NCI-H748 (cell line): Measurements from ENCODE around the gene BLID.

Source experiments
- DNase-seq: peaks from one replicate; lab custom pipeline; 2025; ENCODE audit not compliant: unreplicated experiment; lab: John Stamatoyannopoulos, UW

Gene BLID

DNA sequence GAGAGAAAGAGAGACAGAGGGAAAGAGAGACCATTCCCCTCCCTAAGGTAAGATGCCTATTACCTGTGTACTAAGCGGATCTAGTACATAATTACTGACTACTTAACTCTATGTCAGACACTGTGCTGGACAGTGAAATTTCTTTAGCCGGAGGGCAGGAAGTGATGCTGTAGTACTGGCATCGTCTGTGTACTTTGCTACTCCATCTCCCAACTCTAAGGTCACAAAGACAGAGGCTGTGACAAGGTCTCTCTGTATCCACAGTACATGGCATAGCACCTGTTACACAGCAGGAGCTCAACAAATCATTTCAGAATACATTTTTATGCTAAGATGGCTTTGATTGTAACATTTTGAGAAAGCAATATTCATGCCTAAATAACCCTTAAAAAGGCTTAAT, 9.0 kb downstream of the BLID start:
- DNase-seq, result no peak

DNA sequence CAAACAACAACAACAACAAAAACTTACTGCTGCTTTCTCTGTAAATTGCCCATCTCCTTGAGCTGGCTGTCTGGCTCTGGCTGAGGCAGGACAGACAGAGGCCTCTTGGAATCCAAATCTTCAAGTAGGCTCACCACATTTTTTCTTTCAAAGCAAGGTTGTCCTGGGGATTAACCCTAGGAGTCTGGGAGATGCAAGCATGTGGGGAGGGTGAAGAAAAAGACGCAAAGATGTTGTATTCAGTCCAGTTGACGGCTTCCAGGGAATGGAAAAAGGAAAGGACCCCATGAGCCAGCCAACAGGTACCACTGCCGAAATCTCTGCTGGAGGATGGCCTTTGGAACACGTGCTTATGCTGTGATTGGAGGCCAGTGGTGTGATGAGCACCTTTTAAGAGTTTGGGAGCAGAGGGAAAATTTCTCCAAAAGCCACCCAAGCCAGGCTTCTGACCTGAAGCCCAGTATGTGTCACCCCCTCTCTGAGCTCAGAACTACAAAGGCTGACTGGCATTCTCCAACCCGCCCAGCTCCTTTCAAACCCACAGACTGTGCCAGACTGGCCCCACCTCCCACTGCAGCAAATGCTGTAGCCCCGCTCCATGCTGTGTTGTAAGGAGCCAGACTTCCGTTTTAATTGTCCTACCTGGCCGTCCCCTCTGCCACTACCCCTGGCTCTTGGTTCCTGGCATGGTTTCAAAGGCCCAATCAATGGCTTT, 10.8 kb downstream of the BLID start:
- DNase-seq, result no peak

DNA sequence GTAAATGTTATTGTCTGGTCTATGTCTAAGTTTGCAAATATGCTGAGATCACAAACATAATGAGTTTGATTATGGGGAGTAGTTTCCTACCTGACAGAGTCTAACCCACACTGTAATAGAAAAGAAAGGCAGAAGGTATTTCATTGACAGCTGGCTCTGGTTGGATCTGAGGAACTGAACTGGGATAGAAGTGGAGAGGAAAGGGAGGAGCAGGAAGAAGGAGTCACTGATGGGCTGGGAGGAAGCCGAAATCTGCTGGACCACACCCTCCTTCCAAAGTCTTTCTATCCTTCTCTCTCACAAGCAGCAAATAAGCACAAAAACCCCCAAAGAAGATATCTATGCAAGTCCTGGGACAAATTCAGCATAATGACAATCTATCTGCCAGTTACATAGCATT, 11.7 kb downstream of the BLID start:
- DNase-seq, result no peak

DNA sequence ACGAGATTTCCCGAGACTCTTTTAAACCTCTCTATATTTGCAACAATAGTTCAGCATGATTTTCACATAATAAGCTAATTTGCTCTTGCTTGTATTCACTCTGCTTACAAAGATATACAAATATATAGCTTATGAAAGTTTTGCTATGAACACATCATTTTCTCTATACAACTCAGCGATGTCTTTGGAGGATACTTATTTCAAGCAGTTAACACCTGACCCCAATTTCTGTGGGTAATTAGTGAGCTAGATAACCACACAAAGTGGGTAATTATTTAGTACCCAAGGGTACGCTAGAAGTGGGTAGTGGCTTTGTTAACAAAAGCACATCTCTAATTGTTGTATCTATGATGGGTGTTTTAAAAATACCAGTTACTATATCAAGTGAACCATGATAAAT, 12.3 kb downstream of the BLID start:
- no peak for DNase-seq

DNA sequence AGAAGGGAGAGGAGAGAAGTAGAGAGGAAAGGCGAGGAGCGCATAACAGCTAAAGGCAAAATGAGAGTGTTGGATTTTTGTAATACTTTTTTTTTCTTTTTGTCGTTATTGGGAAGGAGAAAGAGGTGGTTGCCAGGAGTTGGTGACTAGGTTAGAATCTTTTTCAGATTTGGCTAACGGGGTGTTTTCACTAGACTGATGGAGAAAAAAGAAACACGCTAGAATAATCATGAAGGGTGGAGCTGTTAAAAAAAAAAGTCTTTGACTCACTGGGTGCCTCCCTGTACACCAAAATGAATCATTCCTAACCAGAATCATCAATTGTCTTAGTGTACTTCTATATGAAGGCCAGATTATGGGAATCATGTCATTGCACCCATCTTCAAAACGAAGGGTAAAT, 12.7 kb downstream of the BLID start:
- no peak for DNase-seq

DNA sequence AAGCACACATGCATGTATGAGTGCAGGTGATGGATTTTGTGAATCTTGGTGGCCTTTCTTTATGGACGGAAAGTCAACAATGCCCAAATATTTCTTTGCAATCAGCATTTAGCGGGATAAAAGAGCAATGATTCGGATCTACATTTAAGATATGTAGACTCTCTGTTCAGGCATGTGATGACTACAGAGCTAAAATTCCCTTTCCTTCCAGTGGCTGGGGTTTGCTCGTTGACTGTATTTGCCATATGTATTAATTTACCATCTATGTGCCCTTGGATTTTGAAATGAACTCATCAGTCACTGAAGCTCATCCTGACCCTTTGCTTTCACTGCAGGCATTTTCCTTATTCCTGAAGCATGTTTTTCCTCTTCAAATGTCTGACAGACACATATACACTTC, 13.6 kb downstream of the BLID start:
- no peak for DNase-seq

DNA sequence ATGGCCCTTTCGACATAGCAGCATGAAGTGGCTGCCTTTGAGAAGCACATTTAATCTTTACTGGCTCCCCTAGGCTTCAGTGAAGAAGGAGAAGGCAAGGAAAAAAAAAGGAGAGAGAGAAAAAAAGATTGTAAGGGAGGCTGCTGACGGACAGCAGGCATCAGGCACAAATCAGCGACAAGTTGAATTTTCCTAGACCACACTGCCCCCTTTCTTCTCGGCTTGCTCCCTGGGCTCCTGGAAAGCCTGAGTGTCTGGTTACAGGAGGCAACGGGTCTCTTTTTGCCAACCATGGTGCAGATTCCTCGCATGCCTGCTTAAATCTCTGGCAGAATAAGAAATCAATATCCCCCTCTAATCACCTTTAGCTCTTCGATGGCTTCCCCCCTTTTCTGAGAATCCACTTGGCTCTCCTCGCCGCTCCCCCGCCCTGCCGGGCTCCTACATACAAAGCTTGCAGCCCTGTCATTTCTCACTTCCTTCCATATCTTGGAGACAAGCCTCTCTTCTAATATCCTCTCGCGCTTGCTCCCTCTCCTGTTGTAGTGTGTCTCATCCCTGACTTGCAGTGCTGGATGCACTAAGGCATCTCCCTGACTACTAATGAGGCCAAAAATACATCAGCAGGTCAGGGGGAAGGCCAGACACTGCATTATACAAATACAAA, 14.3 kb downstream of the BLID start:
- DNase-seq, result peak; percentile 15

DNA sequence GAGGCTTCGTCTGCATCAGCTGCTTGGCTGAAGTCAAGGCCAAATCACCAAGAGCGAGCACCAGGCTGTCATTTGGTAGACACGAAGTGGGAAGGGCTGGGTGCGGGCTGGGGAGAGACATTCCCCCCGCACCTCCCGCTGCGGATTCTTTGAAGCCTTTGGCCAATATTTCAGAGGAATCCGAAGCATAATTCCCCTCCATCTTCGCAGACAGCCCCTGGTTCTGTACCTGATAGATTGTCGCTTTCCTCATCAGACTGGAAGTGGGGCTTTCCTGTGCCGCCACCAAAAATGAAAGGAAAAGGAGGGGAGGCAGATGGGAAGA, 15.3 kb downstream of the BLID start:
- DNase-seq, result no peak

DNA sequence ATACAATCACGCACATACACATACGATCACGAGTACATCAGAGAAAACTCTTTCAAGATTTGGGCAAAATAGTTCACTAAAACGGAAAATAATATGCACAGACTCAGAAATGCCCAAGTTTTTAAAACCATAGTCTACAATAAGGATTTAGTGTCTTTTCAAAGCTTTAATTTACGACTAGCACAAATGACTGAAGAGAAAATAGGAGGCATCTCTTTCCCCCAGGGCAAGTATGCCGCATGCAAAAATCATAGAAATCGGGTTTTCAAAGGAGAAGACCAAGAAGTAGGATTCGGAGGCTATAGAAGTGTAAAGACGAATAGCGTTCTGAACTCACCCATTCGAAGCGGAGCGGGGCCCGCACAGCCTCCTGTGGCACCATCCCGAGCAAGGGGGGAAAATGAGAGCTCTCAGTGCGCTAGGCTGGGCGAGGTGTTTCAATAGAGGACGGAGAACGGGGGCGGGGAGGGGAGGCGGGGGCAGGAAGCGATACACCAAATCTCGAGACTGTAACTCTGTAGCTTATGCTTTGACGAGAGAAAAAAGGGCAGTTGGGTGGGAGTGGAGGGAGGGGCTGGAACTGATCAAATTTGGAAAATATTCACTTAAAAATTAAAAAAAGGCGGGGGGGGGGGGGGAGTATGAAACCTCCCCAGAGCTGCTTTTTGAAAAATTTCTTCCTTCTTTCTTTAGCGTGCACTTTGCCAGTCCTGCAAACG, 15.8 kb downstream of the BLID start:
- DNase-seq, result no peak

DNA sequence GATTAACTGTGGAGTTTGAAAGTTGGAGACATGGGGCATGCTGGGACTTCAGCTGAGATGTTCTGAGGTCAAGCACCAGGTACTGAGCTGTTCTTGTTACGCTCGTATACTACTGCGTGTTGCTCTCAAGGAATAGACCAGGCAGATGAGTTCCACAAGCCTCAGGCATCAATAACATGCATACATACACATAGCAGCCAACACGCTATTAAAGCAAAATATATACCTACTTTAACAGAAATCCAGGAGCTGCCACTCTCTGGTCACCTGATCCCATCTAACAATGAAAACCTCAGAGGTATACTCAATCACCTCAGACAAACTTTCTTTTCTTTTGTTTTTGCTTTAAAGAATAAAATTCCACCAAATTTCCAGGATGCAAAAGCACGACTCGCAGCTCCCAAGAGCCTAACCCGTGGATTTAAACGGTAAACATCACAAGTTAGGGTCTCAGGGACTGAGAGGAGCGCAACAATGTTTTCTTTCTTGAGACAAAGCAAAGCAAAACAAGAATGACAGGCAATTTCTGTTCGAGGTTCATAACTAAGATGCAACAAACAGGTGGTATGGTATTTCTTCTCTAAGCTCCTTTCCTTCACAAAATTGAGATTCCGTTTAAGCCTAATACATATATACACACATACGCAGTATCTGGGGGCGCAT, 16.5 kb downstream of the BLID start:
- no peak for DNase-seq

DNA sequence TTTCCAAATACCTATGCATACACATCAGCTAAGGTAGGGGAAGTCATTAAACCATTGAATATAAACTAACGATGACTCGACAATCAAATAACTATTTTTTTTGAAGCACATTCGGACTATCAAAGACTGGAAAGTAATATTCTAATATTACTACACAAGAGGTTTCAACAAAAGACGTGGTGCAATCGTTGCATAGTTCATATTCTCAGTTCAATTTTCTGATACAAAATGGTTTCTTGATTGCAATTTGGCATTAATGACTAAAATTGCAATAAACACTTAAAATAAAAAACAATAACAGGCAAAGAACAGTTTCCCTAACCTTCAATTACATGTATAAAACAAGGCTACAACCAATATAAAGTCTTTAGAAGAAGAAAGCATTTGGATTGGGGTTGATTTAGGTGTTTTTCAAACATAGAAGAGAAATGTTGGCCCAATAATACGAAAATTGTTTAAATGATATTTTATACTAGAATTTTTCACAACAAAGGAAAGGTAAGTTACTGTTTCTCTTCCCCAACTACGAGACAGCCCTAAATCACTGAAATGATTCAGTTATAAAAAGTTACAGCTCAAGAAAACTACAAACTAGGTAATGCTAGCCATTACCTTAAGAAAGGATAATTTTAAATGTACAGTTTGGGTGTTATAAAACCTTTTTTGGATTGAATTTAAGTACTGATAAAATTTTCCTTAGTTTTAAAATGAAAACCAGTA, 17.6 kb downstream of the BLID start:
- no peak for DNase-seq

DNA sequence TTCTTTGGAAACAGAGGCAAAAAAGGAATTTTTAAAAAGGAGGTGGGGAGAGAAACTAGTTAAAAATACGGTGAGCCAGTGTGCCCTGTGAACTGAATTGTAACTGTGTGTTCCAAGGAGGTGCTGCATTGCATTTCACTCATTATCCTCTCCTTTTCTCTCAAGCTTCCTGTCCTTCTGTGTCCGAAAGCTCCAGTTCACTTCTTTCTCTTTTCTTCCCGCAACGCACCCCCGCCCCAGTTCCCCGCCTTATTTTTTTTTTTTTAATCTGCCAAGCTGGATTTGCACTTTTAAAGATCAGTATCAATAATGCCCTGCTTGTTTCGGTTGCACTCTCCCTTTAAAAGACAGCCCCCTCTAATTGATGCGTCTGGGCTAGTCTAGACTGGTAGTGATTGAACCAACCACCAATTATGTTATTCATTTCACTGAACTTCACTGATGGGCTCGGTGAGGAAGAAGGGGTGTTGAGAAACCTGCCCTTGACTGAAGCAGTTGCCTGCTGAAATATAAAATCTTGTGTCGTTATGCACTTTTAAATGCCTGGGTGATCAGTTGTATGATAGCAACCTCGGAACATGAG, 18.5 kb downstream of the BLID start:
- DNase-seq, result peak; percentile 8

DNA sequence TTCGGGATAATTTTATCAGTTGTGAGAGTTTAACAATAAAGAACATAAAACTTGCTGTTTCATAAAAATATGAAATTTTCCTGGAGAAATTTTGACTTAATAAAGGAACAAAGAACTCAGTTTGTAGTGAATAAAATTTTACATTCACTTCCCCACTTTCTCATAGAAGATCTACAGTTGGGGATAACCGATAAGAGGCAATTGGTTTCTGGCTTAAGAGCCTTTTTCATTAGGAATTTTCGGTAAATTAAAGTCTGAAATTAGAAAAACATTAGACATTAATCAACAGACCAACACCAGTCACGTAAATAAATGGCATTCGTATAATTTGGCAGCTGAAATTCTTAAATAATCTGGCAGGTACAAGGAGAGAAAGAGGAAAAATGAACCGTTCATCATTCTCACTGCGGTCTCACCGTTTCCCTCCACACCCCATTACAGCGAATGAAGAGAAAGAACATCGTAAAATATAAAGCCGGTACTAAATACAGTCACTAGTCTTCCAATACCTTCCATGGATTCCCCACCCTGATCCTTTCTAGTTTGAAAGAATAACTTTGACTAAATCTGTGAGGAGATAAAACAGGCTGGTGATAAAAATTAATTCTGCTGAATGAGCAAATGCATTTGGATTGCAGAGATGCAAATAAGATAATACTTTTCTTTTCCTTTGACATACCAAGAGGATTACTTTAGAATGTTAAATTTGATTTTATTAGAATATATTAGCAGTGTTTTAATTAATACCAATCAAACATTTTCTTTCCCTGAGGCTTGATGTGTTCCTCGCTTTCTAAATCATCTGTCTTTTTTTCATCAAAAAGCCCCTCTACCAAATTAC, 19.5 kb downstream of the BLID start:
- DNase-seq, result no peak

DNA sequence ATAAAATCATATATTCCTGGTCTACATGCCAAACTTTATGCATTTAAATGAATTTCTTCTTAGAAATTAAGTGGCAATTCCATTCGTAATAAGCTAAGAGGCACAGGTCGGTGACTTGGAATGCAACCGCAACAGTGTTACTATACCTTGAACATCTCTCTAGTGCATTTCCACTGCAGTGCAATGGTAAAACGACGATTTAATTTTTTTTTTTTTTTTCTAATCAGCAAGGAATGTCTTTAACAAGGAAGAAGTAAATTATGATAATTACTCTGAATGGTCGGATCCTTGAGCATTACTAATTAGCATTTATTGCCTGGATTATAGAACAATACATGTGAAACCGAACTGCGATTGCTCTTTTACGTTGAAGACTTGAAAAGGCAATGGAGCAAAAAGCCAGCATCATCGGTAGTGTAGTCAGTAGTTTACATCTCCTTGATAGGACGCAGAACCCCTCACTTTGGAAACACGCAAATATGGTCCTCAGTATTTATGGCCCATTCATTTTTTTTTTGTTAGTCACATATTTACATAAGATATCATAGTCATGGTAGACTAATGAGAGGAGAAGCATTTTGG, 20.2 kb downstream of the BLID start:
- no peak for DNase-seq

DNA sequence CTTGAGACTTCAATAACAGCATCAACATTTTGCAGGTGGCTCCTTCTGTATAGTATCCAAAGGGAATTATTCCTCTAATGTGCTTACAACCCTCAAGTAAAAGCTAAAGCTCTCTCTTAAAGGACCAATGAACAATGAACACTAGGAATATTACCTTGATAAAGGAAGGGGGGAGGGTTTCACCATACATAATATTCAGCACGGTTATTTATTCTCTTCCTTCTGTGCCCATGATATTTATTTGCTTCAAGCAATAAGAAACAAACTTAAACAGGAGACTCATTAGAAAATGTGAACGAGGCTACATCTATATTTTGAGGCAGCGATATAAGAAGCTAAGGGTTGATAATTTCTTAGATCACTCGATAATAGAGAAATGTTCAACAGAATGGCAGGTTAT, 21.2 kb downstream of the BLID start:
- no peak for DNase-seq

DNA sequence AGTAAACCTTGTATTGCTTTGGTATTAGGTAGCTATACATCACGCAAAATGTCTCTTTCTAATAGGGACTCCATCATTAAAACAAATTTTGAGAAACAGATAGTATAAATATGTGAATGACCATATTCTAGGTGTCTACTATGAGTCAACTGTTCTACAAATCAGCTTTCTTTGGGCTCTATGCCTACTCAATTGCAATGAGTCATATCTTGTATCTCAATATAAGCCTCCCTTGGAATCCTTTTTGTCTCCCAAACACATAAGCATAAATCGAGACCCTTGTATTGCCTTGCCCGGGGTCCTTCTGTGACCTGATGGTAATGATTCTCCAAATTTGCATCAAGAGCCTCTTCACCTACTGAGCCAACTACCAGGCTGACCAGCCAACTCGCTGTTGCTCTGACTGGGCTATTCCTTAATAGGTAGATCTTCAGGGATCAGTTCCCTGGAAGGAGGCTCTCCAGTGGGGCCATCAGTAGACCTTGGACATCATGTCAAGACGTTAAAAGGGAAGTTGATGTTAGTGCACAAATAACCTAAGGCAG, 22.2 kb downstream of the BLID start:
- no peak for DNase-seq

DNA sequence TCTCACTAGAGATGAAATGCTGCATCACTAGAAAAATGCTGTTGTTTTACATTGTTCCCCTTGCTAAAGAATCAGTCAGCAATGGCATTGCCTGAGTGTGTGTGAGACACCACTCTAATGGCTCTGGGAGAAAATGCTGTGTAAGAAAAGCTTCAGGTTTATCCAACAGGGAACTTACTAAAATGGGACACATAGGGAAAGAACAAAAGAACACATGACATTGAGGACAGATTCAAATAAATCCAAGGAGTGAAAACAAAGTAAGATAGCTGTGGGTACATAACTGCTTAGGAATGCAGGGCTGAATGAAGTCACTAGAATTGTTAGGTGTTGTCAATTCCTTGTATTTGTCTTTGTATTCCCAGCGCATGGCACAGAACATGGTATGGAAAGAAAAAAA, 24.2 kb downstream of the BLID start:
- DNase-seq, result no peak

DNA sequence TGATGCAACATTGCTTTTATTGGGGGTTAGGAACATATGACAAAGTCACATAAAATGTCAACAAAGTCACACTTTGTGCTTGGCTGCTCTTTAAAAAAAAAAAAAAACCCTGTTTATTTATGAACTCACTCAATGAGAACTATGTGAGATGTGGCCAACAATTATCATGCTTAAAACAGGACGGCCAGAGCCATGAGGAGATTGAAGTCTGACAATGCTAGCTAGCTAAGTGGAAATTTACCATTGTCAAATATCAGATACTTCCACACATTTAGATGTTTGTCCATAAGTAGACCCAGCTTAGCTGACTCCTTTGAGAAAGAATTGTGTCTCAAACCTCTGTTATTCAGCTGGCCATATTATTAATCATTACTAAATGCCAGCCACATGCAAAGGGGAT, 26.9 kb downstream of the BLID start:
- no peak for DNase-seq

DNA sequence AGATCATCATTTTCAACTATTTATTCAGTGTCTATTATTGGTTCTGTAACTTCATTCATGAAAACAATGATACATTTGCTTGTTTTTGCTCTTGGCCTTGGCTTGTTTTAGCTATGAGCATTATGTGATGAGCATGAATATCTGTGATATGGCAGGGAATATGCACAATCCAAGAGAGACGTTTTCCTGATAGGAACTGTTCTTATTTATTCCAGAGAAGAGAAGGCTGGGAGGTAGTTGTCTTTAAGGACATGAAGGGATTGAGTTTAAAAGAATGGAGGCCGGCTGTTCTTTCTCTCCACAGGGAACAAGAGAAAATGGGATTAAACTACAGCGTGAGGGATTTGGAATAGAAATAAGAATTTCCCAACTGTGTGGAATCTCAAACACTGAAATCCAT, 30.3 kb downstream of the BLID start:
- DNase-seq, result no peak
